Mammary epithelial cell (primary cell): ENCODE data around the gene PCGF1.

ENCODE experiments used
- EZH2 ChIP-seq: IDR thresholded peaks from 2 replicates; pipeline ENCODE4 v1.6.1; 2012; ENCODE audit warnings: low read length, inconsistent platforms, borderline replicate concordance
- TF ChIP-seq, protein P1 (sequence below), 2 donors: IDR thresholded peaks in 1 of 2; conservative IDR thresholded peaks in 1 of 2; 2 replicates each; pipeline ENCODE4 v1.5.1; 2011 to 2012; ENCODE audit warnings: inconsistent platforms in 2 of 2, low read length in 2 of 2, mild to moderate bottlenecking in 2 of 2, control low read depth in 1 of 2, low read depth in 1 of 2; ENCODE audit not compliant: insufficient read depth in 1 of 2; ENCODE audit errors: extremely low read depth in 1 of 2

DNA sequence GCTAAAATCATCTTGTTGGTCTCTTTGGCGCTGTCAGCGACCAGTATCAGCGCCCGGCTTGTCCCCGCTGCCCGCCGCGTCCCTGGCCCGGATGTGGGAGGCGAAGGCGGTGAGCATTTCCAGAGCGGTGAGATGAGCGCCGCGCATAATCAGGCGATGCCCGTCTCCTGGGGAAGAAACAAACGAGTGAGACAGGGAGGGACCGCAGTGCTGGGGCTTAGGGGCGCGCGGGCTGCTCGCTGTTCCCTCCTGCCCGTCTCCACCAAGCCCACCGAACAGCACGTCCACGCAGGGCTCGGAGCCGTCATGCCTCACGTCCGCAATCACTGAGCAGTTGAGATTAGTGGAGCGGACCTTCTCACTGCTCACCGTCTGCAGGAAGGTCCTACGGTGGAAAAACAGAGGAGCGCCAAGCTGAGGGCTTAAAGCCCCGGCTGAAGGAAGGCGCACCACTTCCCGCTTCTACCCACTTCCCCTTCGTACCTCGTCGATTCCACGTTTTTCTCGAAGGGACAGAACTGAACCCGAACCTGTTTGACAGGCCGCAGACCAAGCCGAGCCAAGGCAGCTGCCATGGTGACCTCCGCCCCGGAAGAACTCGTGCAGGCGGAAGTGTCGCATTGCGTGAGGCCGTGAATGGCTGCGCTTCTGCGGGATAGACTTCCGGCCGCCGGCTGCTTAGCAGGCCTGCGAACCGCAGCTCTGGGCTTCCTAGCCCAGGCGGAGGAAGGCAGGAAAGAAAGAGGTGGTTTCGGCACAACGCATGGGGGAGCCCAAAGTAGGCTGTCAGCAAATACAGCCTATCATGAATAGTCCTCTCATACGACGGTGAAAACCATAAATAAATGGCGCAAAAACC lies 35.2 kb downstream of the PCGF1 start, which contains the start of gene MRPL53:
- TF ChIP-seq, protein P1, sequence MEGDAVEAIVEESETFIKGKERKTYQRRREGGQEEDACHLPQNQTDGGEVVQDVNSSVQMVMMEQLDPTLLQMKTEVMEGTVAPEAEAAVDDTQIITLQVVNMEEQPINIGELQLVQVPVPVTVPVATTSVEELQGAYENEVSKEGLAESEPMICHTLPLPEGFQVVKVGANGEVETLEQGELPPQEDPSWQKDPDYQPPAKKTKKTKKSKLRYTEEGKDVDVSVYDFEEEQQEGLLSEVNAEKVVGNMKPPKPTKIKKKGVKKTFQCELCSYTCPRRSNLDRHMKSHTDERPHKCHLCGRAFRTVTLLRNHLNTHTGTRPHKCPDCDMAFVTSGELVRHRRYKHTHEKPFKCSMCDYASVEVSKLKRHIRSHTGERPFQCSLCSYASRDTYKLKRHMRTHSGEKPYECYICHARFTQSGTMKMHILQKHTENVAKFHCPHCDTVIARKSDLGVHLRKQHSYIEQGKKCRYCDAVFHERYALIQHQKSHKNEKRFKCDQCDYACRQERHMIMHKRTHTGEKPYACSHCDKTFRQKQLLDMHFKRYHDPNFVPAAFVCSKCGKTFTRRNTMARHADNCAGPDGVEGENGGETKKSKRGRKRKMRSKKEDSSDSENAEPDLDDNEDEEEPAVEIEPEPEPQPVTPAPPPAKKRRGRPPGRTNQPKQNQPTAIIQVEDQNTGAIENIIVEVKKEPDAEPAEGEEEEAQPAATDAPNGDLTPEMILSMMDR (conservative IDR thresholded peaks at IDR 0.05 in 1 of 2, IDR thresholded peaks at IDR 0.05 in 1 of 2; ENCODE audit: extremely low read depth in 1 of 2, insufficient read depth in 1 of 2, low read depth in 1 of 2, low read length in 2 of 2) = no peak
- no peak for TF ChIP-seq EZH2
